IPS DF 4.7 (cell line): ENCODE measurements around the gene SCCPDH.
"Not testable (repeated sequence)": the region's sequence is repeated elsewhere in the genome, so short reads cannot be mapped to it uniquely, and the experiment has no call there.

ENCODE experiments used
- DNase-seq: peaks from one replicate; pipeline ENCODE4 v3.0.0-alpha.2; 2013; ENCODE audit warnings: low spot score; ENCODE audit errors: extremely low read depth

The SCCPDH gene, protein sequence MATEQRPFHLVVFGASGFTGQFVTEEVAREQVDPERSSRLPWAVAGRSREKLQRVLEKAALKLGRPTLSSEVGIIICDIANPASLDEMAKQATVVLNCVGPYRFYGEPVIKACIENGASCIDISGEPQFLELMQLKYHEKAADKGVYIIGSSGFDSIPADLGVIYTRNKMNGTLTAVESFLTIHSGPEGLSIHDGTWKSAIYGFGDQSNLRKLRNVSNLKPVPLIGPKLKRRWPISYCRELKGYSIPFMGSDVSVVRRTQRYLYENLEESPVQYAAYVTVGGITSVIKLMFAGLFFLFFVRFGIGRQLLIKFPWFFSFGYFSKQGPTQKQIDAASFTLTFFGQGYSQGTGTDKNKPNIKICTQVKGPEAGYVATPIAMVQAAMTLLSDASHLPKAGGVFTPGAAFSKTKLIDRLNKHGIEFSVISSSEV

DNA sequence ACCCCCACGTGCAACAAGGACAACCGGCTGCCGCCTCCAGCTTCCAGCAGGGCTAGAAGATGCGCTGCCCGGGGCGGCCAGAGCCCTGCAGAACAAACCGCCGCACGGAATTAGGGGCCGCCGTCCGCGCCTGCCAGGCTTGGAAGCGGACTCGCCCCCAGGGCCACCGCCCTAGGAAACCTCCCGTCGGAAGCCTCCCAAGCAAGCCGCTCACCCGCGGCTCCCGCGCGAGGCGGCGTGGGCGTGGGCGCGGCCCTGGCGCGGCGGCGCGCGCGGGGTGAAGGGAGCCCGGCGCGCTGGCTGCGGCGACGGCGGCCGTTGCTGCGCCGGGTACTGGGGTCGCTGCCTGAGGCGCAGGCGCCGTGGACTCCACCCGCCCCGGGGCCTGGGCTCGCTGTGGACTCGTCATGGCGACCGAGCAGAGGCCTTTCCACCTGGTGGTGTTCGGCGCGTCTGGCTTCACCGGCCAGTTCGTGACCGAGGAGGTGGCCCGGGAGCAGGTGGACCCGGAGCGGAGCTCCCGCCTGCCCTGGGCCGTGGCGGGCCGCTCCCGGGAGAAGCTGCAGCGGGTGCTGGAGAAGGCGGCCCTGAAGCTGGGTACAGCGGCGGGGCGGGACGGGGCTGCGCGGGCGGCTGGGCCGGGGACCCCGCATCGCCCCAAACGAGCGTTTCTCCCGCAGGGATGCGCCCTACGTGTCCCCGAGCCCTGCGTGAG is at the start of gene SCCPDH:
TSS of gene SCCPDH (plus strand) at position 394 of the 715 bp plus-strand sequence. CDS start at position 408, 14 bp downstream.
- no peak for DNase-seq

DNA sequence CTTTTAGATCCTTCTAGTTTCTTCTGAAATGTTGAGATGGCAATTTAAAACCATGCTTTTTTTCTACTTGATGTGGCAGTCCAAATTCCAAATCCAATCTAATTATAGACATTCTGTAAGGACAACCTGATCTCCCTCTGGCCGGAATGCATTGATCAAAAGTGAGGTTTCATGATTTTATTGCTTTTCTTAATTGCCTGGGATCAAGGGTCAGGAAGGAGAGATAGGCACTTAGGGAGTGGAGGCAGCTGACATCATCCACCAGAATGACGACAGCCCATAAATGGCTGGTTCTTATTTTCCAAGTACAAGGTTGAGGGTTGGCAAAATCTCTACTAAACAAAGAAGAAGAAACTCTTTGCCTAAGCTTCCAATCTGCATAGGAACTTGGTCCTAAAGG is 46.4 kb upstream of the SCCPDH start:
- DNase-seq, result no peak

DNA sequence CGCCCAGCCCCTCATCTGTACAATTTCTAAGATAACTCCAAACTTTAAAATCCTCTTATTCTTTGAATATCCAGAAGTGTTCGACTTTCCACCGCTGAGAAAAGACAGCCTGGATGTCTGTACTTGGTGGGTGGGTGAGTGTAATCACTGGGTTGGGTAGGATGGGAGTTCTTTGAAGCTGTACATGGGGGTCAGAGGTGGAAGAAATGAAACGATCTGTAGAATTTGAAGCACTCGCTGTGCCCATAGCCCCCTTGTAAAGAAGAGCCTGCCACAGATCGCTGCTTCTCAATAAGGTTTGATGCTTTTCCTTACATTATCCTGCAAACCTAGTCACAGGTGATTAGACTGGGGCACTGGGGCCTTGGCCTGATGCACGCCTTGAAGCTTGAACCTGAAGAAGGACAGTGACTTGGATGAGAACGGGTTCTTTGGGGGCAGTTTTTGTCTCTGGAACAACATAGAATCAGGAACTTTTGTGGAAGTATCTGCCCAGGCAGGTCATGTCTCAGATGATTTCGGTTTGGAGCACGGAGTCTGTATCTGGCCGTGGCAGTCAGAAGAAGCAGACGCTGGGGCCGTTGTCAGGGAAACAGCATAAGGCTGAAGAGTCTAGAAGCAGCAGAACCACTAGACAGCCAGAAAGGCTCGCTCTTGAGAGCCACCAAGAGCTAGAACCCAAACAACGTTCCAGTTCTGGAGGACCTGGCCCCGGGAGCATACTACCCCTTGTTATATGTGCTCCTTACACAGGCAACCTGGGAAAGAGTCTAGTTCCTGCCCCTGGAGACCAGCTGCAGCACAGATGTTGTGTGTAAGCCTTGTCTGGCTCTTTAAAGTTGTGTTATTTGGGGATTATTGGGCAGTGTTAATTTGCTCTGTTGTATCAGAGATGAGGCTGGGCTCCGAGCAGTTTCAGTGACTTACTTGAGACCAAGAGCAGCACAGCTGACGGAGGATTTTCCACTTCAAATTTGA is 45.1 kb upstream of the SCCPDH start:
- DNase-seq, result no peak

DNA sequence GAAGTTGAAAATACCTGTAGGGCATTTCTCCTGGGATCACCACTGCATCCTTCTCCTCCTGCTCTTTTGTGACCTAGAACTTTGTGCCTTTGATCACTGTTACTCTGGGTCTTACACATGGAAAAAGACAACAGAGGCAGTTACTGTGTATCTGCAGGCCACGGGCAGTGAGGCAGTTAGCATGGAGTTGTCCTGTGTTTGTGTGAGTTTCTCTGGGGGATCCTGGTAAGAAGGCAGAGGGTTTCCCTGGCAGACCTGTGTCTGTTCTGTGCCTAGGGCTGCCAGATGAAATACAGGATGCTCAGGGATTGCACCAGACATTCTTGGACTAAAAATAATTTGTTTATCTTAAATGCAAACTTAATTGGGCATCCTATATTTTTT is 44.4 kb upstream of the SCCPDH start:
- no peak for DNase-seq

DNA sequence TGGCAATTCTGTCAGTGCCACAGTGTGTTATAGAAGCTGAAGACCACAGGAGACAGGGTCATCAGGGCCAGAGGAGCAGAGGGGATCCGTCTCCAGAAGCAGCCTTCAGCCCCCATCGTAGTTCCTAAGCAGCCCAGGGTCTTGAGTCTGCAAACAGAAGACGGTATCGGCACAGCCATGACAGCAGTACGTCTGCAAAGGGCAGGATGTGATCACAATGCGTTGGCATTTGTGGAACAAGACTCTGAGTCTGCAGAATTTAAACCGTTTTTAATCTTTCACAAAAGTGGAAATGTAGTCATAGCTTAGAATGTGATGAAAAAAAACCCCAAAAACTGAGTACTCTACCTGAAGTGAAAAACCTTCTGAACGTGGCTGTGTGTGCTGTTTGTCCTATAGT is 44.0 kb upstream of the SCCPDH start:
- no peak for DNase-seq

DNA sequence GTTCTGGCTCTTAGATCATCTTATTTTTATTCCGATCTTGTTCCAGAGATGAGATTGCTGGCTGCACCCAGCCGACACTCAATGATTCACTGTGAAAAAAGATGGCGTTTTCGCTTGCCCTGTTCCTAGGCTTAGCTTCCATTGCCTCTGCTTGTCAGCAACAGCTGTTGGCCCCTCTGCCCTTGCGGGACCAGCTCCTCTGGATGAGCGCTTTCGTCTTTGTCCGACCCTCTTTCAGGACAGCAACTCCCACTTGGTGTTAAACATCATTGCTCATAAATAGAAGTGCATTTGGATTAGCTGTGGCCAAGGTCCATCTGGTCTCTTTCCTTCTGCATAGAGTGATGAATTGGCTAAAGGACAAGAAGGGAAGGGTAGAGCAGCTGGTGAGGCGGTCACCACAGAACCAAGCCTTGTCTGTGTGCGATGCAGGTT is 43.5 kb upstream of the SCCPDH start:
- DNase-seq, result no peak

DNA sequence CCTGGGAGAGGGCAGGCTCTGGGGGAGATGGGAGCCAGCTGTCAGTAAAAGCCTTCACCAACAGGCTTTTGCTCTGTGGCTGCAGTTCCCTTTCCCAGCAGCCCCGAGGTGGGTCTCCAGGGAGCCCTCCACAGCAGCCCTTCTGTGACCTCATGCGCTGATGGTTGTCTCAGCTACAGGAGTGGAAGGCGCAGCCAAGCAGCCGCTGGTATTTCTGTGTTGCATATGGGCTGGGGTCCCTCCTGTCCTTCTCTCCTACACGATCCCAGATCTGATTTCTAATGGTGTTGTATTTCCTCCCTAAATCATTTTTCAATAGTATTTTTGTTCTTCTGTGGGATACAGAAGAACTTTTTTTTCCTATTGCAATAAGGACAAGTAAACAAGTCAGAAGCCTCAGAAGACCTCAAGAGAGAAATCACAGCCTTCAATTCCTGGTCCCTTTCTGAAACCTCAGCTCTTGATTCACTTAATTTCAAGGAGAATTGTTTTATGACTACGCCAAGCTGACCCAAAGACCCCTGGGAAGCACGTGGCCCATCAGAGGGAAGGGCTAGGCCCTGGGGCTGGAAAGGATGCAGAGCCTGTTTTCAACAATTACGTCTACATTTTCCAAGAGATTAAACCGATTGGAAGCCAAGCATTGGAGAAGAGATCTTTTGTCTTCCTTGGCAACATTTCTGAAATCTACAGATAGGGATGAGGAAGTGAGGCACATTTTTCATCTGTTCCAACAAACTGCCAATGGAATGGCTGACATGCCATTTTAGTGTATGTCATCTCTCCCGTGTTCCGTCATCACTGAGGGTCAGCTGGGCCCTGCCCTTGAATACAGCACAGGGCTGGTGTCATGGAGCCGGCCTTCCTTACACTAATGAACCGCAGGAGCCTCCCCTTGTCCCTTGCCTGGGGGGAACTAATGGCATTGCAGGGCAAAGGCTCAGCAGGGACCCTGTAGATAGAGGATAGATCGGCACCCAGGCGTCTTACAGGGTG is 42.0 kb upstream of the SCCPDH start:
- no peak for DNase-seq

DNA sequence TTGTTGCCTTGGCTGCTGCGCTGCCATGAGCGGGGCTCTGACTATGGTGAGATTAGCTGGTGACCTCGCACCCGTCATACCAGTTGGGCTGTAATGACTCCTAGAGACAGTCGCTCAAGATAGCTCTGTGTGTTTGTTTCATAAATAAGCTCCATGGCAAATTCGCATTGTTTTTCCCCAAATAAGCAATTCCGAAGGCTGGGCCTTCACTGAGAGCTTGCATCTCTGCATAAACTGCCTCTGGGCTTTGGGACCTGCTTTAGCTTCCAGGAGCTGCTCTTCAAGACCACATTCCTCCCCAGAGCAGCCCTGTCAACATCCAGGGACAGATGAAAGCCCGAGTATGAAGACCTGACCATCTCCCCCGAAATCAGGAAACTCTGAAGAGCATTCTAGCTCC is 40.7 kb upstream of the SCCPDH start:
- no peak for DNase-seq

DNA sequence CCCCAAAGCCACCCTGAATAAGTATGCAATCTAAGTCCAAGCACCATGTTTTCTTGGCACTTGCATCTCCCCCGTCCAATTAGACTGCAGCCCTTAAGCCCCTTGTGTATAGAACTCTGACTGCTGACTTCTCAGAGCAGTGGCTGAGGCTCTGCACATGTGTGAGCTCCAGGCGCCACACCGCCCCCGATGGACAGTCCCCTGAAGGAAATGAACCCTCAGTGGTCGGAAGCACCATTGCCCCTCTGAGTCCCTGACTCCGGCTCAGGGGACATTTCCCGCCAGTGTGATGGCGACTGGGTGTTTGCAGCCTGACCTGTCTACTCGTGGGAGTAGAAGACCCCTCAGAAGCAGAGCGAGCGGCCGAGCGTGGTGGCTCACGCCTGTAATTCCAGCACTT is 37.2 kb upstream of the SCCPDH start:
- DNase-seq, result no peak

DNA sequence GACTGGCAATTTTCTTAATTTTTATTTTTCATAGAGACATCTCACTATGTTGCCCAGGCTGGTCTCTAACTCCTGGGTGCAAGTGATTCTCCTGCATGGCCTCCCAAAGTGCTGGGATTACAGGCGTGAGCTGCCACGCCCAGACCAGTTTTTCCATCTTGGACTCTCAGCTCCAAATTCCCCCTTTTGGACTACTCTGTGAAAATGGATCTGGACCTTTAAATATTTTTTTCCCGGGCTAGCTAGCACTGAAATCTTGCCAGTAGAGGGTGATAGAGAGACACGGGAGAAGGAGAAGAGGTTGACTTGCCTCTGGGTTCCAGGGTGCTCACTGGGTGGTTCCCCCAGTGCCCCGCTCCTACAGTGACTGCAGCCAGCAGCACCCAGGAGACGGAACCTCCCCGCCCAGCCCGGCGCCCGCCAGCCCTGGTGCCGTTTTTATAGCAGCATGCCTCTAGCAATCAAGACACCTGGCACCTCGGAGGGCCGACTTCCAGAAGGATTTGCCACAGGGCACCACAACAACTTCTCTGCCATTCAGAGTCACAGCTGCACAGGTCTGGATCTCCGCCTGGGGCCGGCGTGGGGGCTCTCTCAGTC is 34.7 kb upstream of the SCCPDH start:
- peak; percentile 44 for DNase-seq

DNA sequence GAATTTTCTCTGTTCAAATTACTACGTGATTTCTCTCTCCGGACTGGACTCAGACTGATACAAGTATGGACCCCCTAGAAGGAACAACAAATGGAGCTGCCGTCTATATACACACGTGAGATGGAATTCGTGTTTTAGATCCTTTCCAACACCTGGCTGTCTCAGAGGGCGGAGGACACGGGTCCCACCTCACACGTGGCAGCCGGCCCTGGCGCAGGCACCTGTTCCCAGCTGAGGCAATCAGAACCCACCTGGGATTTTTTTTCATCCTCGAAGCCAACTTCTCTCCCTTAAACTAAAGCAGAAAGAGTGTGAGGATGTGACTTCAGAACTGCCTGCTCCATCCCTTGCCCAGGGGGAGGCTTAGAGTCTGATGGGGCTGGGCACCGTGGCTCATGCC is 34.1 kb upstream of the SCCPDH start:
- DNase-seq, result no peak

DNA sequence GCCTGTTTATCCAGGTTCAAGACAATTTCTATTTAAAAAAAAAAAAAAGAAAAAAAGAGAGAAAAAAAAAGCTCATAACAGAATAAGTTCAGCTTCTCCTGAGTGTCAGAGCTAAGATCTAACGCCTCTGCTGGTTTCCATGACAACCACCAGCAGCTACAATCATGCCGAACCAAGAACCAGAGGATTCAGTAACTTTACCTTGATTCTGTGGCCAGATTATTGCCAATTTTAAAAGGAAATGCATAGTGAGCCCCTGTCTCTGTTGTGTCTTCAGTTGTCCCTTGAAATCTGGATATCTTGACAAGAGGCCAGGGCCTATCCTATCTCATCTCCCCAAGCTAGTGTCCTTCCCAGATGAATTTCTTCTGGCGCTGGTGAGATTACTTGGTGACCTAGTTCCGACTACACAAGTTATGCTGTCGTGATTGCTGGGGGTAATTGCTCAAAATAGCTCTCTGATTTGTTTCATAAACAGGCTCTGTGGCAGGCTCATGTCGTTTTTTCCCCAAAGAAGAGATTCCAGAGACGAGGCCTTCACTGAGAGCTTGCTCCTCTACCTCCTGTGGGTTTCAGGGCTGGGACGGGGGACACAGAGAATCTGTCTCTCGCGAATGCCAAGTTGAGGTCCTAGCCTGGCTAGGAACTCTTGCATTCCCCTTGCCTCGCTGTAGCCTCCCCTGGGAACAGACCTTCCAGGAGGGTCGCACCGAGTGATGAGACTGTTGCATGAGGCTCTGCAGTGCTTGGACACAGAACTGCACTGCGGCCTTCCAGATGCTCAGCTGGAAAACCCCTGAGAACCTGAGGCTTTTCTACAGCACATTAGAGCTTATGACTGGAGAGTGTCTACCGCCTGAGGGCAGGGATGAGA is 32.4 kb upstream of the SCCPDH start:
- no peak for DNase-seq

DNA sequence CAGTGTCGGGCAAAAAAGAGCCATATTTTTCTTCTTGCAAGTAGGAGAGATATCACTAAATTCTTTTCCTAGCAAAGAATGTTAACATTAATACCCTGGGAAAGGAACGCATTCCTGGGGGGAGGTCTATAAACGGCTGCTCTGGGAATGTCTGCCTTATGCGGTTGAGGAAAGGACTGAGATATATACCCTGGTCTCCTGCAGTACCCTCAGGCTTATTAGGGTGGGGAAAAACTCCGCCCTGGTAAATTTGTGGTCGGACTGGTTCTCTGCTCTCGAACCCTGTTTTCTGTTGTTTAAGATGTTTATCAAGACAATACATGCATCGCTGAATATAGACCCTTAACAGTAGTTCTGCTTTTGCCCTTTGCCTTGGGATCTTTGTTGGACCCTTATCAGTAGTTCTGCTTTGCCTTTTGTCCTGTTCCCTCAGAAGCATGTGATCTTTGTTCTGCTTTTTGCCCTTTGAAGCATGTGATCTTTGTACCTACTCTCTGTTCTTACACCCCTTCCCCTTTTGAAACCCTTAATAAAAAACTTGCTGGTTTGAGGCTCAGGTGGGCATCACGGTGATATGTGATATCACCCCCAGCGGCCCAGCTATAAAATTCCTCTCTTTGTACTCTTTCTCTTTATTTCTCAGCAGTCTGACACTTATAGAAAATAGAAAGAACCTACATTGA is 29.9 kb upstream of the SCCPDH start:
- DNase-seq, result not testable (repeated sequence)

DNA sequence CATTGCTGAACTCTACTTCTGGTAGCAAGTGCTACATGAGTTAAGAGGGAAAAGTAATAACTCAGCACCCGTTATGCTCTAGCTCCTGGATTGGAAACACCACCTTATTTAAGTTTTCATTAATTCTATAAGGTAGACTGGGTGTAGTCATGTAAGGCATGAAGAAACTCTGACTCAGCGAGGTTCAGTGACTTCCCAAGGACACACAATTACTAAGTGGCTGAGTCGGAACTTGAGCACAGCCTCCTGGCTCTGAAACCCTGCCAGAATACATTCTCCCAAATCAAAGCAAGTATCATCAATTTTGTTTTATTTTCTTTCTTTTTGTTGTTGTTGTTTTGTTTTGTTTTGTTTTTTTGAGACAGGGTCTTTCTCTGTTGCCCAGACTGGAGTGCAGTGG is 29.1 kb upstream of the SCCPDH start:
- DNase-seq, result no peak

DNA sequence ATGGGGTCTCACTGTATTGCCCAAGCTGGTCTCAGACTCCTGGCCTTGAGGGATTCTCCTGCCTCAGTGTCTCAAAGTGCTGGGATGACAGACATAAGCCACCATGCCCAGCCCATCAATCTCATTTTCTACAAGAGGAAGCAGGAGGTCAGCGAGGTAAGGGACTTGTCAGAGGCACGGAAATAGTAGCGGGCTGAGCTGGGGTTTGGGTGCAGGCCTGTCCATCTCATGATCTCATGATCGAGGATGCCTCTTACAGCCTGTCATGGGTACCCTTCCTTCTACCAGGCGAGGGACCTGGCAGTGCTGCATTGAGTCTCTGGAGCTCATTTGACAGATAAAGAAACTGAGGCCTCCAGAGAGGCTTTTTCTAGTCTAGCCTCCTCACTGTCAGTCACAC is 28.5 kb upstream of the SCCPDH start:
- no peak for DNase-seq

DNA sequence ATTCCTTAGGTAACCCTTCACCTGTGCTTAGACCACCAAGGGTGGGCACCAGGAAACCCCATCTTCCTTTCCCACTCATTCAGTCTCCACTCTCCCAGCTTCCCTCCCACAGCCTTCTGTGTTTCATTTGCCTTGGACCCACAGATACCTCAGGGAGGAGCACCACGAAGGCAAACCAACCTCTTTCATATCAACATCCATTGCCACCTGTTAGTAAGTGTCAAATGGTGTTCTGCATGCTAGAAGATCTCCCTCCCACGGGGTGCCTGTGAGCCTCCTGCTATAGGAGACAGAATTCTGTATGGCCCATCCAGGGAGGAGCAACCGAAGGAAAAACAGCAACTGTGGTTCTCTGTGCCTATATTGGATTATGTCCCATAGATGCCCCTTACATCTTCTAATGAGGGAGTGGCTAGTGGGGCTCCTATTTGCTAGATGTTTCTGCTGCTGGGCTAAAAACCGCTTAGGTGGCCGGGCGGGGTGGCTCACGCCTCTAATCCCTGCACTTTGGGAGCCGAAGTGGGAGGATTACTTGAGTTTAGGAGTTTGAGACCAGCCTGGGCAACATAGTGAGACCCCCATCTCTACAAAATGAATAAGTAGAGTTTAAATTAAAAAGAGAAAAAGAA is 25.6 kb upstream of the SCCPDH start:
- no peak for DNase-seq

DNA sequence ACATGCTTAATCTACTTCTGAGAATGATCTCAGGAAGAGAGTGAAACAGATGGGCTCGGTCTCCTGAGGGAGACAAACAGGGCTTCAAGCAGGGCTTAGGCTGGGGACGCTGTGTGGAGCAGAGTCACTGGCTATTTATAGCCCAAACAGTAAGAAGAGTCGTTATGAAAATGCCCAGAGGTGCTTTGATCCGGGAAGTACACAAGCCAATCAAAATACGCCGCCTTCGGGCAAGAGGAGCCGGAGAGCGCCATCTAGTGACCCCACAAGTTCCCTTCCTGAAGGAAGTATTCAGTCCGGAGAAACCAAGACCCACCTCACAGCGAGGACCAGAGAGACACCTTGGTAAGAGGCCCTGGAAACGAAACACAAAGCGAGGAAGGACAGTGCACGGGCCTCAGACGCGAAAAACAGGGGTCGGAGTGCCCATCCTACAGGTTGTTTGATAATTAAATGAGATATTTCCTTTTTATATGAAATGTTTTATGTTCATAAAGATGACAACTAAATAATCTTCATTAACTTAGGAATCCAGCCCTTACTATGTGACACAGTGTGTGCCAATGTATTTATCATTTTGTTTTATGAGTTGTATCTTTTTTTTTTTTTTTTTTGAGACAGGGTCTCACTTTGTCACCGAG is 25.0 kb upstream of the SCCPDH start:
- peak; percentile 86 for DNase-seq
